K562 (cell line): ENCODE data around the gene CRYBG2. TPM values are rescaled to one million over a fixed set of nuclear protein-coding genes. Genes with fewer than 3 reads are reported as not detected.
A peak's percentile ranks its signal among the peaks of the same experiment; 100 is the strongest.

Experiments
- ATF3 ChIP-seq, 2 experiments: fragments of 450-650 bp in 1 of 2; sonication (generic) in 1 of 2; formaldehyde crosslinking in 1 of 2; IDR thresholded peaks in 1 of 2; conservative IDR thresholded peaks in 1 of 2; 2 replicates each; pipeline versions ENCODE4 v1.6.1 to v1.8.1; 2016 to 2023; ENCODE audit warnings: mild to moderate bottlenecking in 2 of 2, moderate library complexity in 2 of 2, inconsistent platforms in 1 of 2, missing genetic modification reagents in 1 of 2
- KDM5B ChIP-seq: fragments of 200-600 bp; sonication (generic); IDR thresholded peaks from 2 replicates; pipeline ENCODE4 v1.6.1; 2012; ENCODE audit warnings: low read depth, mild to moderate bottlenecking, moderate library complexity, low read length, control low read depth, inconsistent platforms; ENCODE audit not compliant: insufficient replicate concordance
- KLF16 ChIP-seq: IDR thresholded peaks from 2 replicates; pipeline ENCODE4 v1.6.1; 2016; ENCODE audit warnings: antibody characterized with exemption
- MBD2 ChIP-seq: sonication (generic); IDR thresholded peaks from 2 replicates; pipeline ENCODE4 v1.6.1; 2016; ENCODE audit warnings: low read depth, borderline replicate concordance
- MITF ChIP-seq: IDR thresholded peaks from 2 replicates; pipeline ENCODE4 v1.6.1; 2014; ENCODE audit warnings: antibody characterized with exemption
- MLX ChIP-seq, 2 experiments: fragments of 450-650 bp in 1 of 2; sonication (generic) in 1 of 2; formaldehyde crosslinking; conservative IDR thresholded peaks; 2 replicates each; pipeline versions ENCODE4 v1.4.0 to v1.8.1; 2020 to 2022; ENCODE audit warnings: mild to moderate bottlenecking in 1 of 2, missing genetic modification reagents in 1 of 2
- PATZ1 ChIP-seq: fragments of 250-450 bp; sonication (Bioruptor Pico); IDR thresholded peaks from 2 replicates; pipeline ENCODE4 v1.5.0; 2020; ENCODE audit warnings: mild to moderate bottlenecking, borderline replicate concordance
- POU5F1 ChIP-seq: fragments of 150-350 bp; IDR thresholded peaks from 2 replicates; pipeline ENCODE4 v1.6.1; 2014; ENCODE audit warnings: borderline replicate concordance, low read length, low read depth, mild to moderate bottlenecking; ENCODE audit not compliant: partially characterized antibody
- PTTG1 ChIP-seq: fragments of 450-650 bp; IDR thresholded peaks from 2 replicates; pipeline ENCODE4 v1.6.1; 2016; ENCODE audit warnings: low read depth, mild to moderate bottlenecking, missing genetic modification characterization, missing compliant biosample characterization
- RFX5 ChIP-seq: IDR thresholded peaks from 2 replicates; pipeline ENCODE4 v1.6.1; 2011; ENCODE audit warnings: low read depth, mild to moderate bottlenecking, improper control_type of control experiment, low read length
- SREBF1 ChIP-seq: fragments of 150-350 bp; IDR thresholded peaks from 2 replicates; pipeline ENCODE4 v1.6.1; 2014; ENCODE audit warnings: antibody characterized with exemption, low read depth, low read length, borderline replicate concordance
- SRF ChIP-seq, 2 experiments: fragments of 250-450, 450-650 bp in 1 of 2; sonication (Bioruptor Pico) in 1 of 2; sonication (generic) in 1 of 2; formaldehyde crosslinking; IDR thresholded peaks; 2 replicates each; pipeline versions ENCODE4 v1.5.0 to v1.5.1; 2020 to 2022; ENCODE audit warnings: mild to moderate bottlenecking in 1 of 2, missing genetic modification reagents in 1 of 2
- TARDBP ChIP-seq: fragments of 450-650 bp; IDR thresholded peaks from 2 replicates; pipeline ENCODE4 v1.6.1; 2016
- ZBTB49 ChIP-seq: sonication (generic); formaldehyde crosslinking; IDR thresholded peaks from 2 replicates; pipeline ENCODE4 v1.8.0; 2022; ENCODE audit warnings: missing genetic modification reagents, mild to moderate bottlenecking, borderline replicate concordance
- ZNF324 ChIP-seq: fragments of 250-450 bp; sonication (Bioruptor Pico); IDR thresholded peaks from 2 replicates; pipeline ENCODE4 v1.4.0; 2020; ENCODE audit warnings: mild to moderate bottlenecking
- polyA plus RNA-seq, 8 experiments: library from polyadenylated mRNA; depleted of rRNA in 4 of 8; stranded (reverse) in 5 of 8; unstranded in 3 of 8; fragments of >200 nt; fragmentation: Nextera tagmentation in 2 of 8; fragmentation: Illumina TruSeq in 1 of 8; extraction: Ambion mirVana in 2 of 8; extraction: Trizol in 1 of 8; gene quantifications; 2 replicates each; pipeline versions ENCODE4 v1.2.1 to v1.2.3, GENCODE V29; 2011 to 2014; ENCODE audit warnings: inconsistent platforms in 1 of 8, missing spikeins in 1 of 8
- total RNA-seq, 7 experiments: library from RNA; depleted of rRNA in 6 of 7; stranded (reverse); fragments of >200 nt in 6 of 7; fragmentation: Illumina TruSeq in 2 of 7; extraction: Trizol in 2 of 7; gene quantifications; 2 replicates each; pipeline versions ENCODE4 v1.2.1 to v1.2.3, GENCODE V29; 2011 to 2021; ENCODE audit warnings: low replicate concordance in 1 of 7

Gene CRYBG2
- total and polyA plus RNA-seq, 9 of the 15 experiments (the other 6 are each of a cell fraction or from before 2014, with no cell fraction given) = 0.39 to 8.5 (median 3.7) TPM

- no peak for TF ChIP-seq ZBTB49 (CRISPR knock-in tag)
- no peak for TF ChIP-seq KLF16
- TF ChIP-seq MITF = no peak
- no peak for TF ChIP-seq RFX5
- TF ChIP-seq MBD2 = 0 out of 2 replicates have a peak, but pooled peaks have one; percentile 52
- TF ChIP-seq MLX (CRISPR knock-in tag; conservative IDR thresholded peaks at IDR 0.05) = no peak
- TF ChIP-seq POU5F1 = no peak
- TF ChIP-seq ATF3 (IDR thresholded peaks at IDR 0.05) = no peak
- no peak for TF ChIP-seq ATF3 (CRISPR knock-in tag; conservative IDR thresholded peaks at IDR 0.05)
- no peak for TF ChIP-seq PATZ1 (CRISPR knock-in tag)
- peak; percentile 40 for TF ChIP-seq KDM5B
- no peak for TF ChIP-seq SRF (CRISPR knock-in tag; IDR thresholded peaks at IDR 0.05)
- TF ChIP-seq PTTG1 (tag) = no peak
- no peak for TF ChIP-seq ZNF324 (CRISPR knock-in tag)
- 0 out of 2 replicates have a peak, but pooled peaks have one; percentile 10 for TF ChIP-seq TARDBP
- TF ChIP-seq SREBF1 = no peak
Measured at GRCh38 chr1:26281971-26282370, 72.0 kb downstream of the CRYBG2 start (continued).
